Loucy (cell line): ENCODE data around the gene TPBG.

Experiments used
- H2AFZ ChIP-seq: fragments of 200-600 bp; sonication (generic); 2 replicates; pipeline ENCODE4 v1.6.0; 2016; ENCODE audit warnings: antibody characterized with exemption, mild to moderate bottlenecking, low read length, moderate library complexity
- H3F3A ChIP-seq: fragments of 200-600 bp; 2 replicates; pipeline ENCODE4 v1.6.0; 2016; ENCODE audit warnings: antibody characterized with exemption, low read depth, mild to moderate bottlenecking
- H3K27me3 ChIP-seq: fragments of 200-600 bp; sonication (generic); 2 replicates; pipeline ENCODE4 v1.6.1; 2014; ENCODE audit warnings: low read length, mild to moderate bottlenecking; ENCODE audit not compliant: insufficient read depth, poor library complexity, severe bottlenecking
- H3K36me3 ChIP-seq: fragments of 200-600 bp; sonication (generic); 2 replicates; pipeline ENCODE4 v1.6.1; 2016; ENCODE audit warnings: low read length; ENCODE audit not compliant: insufficient read depth
- H3K4me1 ChIP-seq: fragments of 200-600 bp; sonication (generic); 2 replicates; pipeline ENCODE4 v1.5.1; 2014; ENCODE audit warnings: low read length, mild to moderate bottlenecking; ENCODE audit not compliant: insufficient read depth, poor library complexity, severe bottlenecking
- H3K4me2 ChIP-seq: fragments of 200-600 bp; sonication (generic); 2 replicates; pipeline ENCODE4 v1.6.0; 2014; ENCODE audit warnings: antibody characterized with exemption, low read length, low read depth, mild to moderate bottlenecking; ENCODE audit not compliant: poor library complexity, severe bottlenecking
- H3K4me3 ChIP-seq: fragments of 200-600 bp; sonication (generic); 2 replicates; pipeline ENCODE4 v1.5.1; 2014; ENCODE audit warnings: low read length, mild to moderate bottlenecking, mixed read lengths; ENCODE audit not compliant: poor library complexity, severe bottlenecking
- H3K79me2 ChIP-seq: fragments of 200-600 bp; sonication (generic); 2 replicates; pipeline ENCODE4 v1.6.1; 2014; ENCODE audit warnings: low read length; ENCODE audit not compliant: insufficient read depth
- H3K9ac ChIP-seq: fragments of 200-600 bp; sonication (generic); 2 replicates; pipeline ENCODE4 v1.6.0; 2014; ENCODE audit warnings: mild to moderate bottlenecking, low read depth, low read length, moderate library complexity; ENCODE audit not compliant: poor library complexity, severe bottlenecking
- H3K9me2 ChIP-seq: fragments of 200-600 bp; sonication (generic); replicated peaks from 2 replicates; pipeline ENCODE4 v1.6.1; 2016; ENCODE audit warnings: low read depth, low read length, mixed read lengths
- H3K9me3 ChIP-seq: fragments of 200-600 bp; sonication (generic); 2 replicates; pipeline ENCODE4 v1.6.1; 2014; ENCODE audit warnings: mild to moderate bottlenecking, antibody characterized with exemption, low read length, low read depth; ENCODE audit not compliant: insufficient read depth
- H4K20me1 ChIP-seq: fragments of 200-600 bp; sonication (generic); 2 replicates; pipeline ENCODE4 v1.6.0; 2014; ENCODE audit warnings: antibody characterized with exemption, low read length, mild to moderate bottlenecking; ENCODE audit not compliant: insufficient read depth, poor library complexity, severe bottlenecking
- EZH2phosphoT487 ChIP-seq: fragments of 200-600 bp; IDR thresholded peaks from 2 replicates; pipeline ENCODE4 v1.6.1; 2018; ENCODE audit warnings: antibody characterized with exemption, mild to moderate bottlenecking, moderate library complexity, borderline replicate concordance
- TF ChIP-seq, protein P1 (sequence below): fragments of 200-600 bp; sonication (generic); conservative IDR thresholded peaks from 2 replicates; pipeline ENCODE4 v1.5.1; 2014; ENCODE audit warnings: mild to moderate bottlenecking, antibody characterized with exemption, low read length

TPBG gene

DNA sequence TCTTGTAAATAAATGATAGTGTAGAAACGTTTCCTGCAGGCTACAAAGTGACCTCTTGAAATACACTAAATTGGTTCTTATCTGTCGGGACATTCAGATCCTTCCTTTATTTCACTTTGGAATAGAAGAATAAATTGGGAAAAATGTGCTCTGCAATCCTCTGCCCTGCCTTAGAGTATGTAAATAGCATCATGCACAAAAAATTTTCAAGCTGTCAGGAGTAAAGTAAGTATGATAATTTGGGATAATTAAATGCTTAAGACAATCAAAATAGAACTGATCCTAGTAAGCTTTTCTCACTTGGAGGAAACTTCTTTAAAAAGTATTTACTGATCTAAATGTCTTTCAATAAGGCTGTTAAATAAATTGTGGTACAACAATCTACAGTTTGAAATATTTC is 3.1 kb upstream of the TPBG start:
- no peak overlapping the region for H3K4me2 ChIP-seq
- H2AFZ ChIP-seq: no peak overlapping the region
- no peak overlapping the region for H3K4me3 ChIP-seq
- H3K9me3 ChIP-seq: no peaks in the 10 kb centered on the region
- H3K36me3 ChIP-seq: no peaks in the 10 kb centered on the region
- no peaks in the 10 kb centered on the region for H3K79me2 ChIP-seq
- H4K20me1 ChIP-seq: no peaks in the 10 kb centered on the region
- TF ChIP-seq, protein P1, sequence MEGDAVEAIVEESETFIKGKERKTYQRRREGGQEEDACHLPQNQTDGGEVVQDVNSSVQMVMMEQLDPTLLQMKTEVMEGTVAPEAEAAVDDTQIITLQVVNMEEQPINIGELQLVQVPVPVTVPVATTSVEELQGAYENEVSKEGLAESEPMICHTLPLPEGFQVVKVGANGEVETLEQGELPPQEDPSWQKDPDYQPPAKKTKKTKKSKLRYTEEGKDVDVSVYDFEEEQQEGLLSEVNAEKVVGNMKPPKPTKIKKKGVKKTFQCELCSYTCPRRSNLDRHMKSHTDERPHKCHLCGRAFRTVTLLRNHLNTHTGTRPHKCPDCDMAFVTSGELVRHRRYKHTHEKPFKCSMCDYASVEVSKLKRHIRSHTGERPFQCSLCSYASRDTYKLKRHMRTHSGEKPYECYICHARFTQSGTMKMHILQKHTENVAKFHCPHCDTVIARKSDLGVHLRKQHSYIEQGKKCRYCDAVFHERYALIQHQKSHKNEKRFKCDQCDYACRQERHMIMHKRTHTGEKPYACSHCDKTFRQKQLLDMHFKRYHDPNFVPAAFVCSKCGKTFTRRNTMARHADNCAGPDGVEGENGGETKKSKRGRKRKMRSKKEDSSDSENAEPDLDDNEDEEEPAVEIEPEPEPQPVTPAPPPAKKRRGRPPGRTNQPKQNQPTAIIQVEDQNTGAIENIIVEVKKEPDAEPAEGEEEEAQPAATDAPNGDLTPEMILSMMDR: no peak
- TF ChIP-seq EZH2phosphoT487: no peak
- no peaks in the 10 kb centered on the region for H3K4me1 ChIP-seq
- H3F3A ChIP-seq: no peaks in the 10 kb centered on the region
- H3K9me2 ChIP-seq: no peaks in the 10 kb centered on the region
- H3K27me3 ChIP-seq: no peaks in the 10 kb centered on the region
- H3K9ac ChIP-seq: no peak overlapping the region

GRCh38 chr6:82361631-82362030 is 2.0 kb upstream of the TPBG start:
- Histone ChIP-seq H3K4me3 (no peak overlapping the region), H3K79me2 (no peaks in the 10 kb centered on the region), H3K27me3 (no peaks in the 10 kb centered on the region), H3K4me1 (no peaks in the 10 kb centered on the region), H3K36me3 (no peaks in the 10 kb centered on the region), H3K4me2 (no peak overlapping the region), H4K20me1 (no peaks in the 10 kb centered on the region), H3K9ac (no peak overlapping the region), H3F3A (no peaks in the 10 kb centered on the region), H3K9me2 (no peaks in the 10 kb centered on the region), H3K9me3 (no peaks in the 10 kb centered on the region), H2AFZ (no peak overlapping the region)
- TF ChIP-seq EZH2phosphoT487: no peak
- TF ChIP-seq, protein P1: no peak

DNA sequence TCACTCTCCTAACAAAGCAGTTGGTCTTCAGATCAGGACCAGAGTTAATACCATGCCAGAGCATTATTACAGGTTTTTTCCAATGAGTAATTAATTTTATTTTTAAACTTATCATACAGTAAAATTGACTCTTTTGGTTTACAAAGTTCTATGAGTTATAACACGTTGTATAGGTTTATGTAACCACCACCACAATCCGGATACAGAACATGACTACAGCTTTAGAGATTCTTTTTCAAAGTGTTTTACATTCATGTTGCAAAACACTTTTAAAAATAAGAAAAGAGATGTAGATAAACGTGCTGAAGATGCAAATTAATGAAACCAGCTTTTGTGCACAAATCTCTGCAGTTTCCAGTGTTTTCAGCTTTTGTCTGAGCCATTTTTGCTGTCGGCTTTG is 1.5 kb upstream of the TPBG start:
- Histone ChIP-seq H3F3A (no peaks in the 10 kb centered on the region), H3K27me3 (no peaks in the 10 kb centered on the region), H3K4me3 (no peak overlapping the region), H3K36me3 (no peaks in the 10 kb centered on the region), H4K20me1 (no peaks in the 10 kb centered on the region), H3K9me2 (no peaks in the 10 kb centered on the region), H3K9ac (no peak overlapping the region), H3K79me2 (no peaks in the 10 kb centered on the region), H3K9me3 (no peaks in the 10 kb centered on the region), H3K4me2 (no peak overlapping the region), H3K4me1 (no peaks in the 10 kb centered on the region), H2AFZ (no peak overlapping the region)
- TF ChIP-seq EZH2phosphoT487: no peak
- TF ChIP-seq, protein P1: no peak
